ENCODE data around the gene RNF14.

DNA sequence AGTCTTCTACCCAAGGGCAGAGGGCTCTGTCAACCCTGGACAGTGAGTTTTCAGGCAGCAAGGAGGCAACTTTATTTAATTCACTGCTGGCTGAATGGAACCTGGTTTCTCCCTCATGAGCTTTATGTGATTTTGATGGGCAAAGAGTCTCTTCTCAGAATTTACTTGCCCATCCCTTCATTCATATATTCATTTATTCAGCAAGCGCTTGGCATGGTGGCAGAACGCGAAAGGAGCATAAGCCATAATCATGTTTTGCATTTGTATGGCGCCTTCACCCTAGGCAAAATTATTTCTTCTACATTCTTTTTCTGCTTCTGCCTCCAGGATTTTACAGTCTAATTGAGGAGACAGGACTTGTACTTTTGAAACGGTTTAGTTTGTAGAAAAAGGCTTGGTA is 37.2 kb upstream of the RNF14 start:
- TF ChIP-seq, protein P1, sequence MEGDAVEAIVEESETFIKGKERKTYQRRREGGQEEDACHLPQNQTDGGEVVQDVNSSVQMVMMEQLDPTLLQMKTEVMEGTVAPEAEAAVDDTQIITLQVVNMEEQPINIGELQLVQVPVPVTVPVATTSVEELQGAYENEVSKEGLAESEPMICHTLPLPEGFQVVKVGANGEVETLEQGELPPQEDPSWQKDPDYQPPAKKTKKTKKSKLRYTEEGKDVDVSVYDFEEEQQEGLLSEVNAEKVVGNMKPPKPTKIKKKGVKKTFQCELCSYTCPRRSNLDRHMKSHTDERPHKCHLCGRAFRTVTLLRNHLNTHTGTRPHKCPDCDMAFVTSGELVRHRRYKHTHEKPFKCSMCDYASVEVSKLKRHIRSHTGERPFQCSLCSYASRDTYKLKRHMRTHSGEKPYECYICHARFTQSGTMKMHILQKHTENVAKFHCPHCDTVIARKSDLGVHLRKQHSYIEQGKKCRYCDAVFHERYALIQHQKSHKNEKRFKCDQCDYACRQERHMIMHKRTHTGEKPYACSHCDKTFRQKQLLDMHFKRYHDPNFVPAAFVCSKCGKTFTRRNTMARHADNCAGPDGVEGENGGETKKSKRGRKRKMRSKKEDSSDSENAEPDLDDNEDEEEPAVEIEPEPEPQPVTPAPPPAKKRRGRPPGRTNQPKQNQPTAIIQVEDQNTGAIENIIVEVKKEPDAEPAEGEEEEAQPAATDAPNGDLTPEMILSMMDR (IDR thresholded peaks at IDR 0.05; ENCODE audit: low read length), result no peak
- no peak for TF ChIP-seq EZH2 (IDR thresholded peaks at IDR 0.05; ENCODE audit: borderline replicate concordance, low read length)

Data from OCI-LY1 (cell line).